ENCODE measurements around the gene CTAG1A.

- TF ChIP-seq EZH2phosphoT487 (IDR thresholded peaks at IDR 0.05; ENCODE audit: borderline replicate concordance) (no peak), CTCF (conservative IDR thresholded peaks at IDR 0.05; ENCODE audit: low read length) (no peak)
Measured at GRCh38 chrX:154592505-154592904, 7.6 kb downstream of the CTAG1A start.
